ENCODE measurements around the gene RNLS.

GRCh38 chr10:88281592-88282347 is 301.3 kb downstream of the RNLS start:
- TF ChIP-seq RAD21 (IDR thresholded peaks at IDR 0.05; ENCODE audit: low read depth) (no peak), MAX (IDR thresholded peaks at IDR 0.05) (no peak), CTCF (IDR thresholded peaks at IDR 0.05 in 2 of 3, conservative IDR thresholded peaks at IDR 0.05 in 1 of 3; ENCODE audit: borderline replicate concordance in 1 of 3, insufficient read depth in 1 of 3, low read depth in 2 of 3, low read length in 2 of 3) (no peak), EGR1 (IDR thresholded peaks at IDR 0.05; ENCODE audit: low read depth) (no peak), REST (IDR thresholded peaks at IDR 0.05; ENCODE audit: low read depth) (no peak), EZH2 (IDR thresholded peaks at IDR 0.05) (no peak), ZNF274 (IDR thresholded peaks at IDR 0.05; ENCODE audit: low read depth, low read length) (no peak), YY1 (IDR thresholded peaks at IDR 0.05; ENCODE audit: extremely low read depth, insufficient replicate concordance, low read depth, low read length) (no peak), ATF3 (IDR thresholded peaks at IDR 0.05) (no peak), ZFX (IDR thresholded peaks at IDR 0.05) (no peak), POLR2AphosphoS5 (IDR thresholded peaks at IDR 0.05; ENCODE audit: low read depth, low read length) (no peak)

Data from HCT116 (cell line).